Activated T-helper 9 cell treated with anti-CD3 and anti-CD28 coated beads, Interleukin-2, amount 50 U/mL, for 16 hours (primary cell): ENCODE data around the gene PPIP5K1.
"Not testable (repeated sequence)": the region's sequence is repeated elsewhere in the genome, so short reads cannot be mapped to it uniquely, and the experiment has no call there.

Source experiments
- DNase-seq: peaks from one replicate; pipeline ENCODE4 v3.0.0-alpha.2; 2020; ENCODE audit warnings: low read depth

Gene PPIP5K1

DNA sequence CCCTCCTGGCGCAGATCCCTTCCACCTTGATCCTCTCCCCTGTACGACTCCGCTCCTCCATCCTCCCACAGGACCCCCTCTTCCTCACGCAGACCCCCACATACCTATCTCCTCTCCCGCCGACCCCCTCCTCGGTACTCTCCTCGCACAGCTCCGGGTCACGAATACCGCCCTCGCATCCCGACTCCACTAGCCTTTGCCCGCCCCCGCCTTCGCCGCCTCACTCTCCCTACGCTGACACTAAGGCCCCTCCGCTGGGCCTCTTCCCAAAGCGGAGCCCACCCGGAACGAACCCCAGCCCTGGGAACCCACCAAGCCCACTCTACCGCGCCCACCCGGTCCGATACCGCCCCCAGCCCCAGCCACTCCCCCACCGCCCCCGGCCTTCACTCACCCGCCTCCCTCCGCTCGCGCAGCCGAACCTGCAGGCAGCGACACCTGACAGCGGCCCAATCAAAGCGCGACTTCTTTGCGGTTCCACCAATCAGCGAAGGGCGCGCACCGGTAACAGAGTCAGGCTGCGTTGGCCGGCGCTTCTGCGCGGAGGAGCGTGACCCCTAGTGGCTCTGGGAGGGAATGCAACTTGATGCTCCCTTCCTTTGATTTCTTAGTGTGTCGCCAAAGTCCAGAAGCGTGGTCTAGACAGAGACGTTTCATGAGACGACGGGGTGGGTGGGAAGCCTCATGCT, at the start of gene PPIP5K1:
TSS of gene PPIP5K1 (minus strand) at position 431 of the 689 bp plus-strand sequence. CDS start 5,704 bp downstream, outside the sequence.
- not testable (repeated sequence) for DNase-seq

- not testable (repeated sequence) for DNase-seq
These were observed 48.6 kb upstream of the PPIP5K1 start for GRCh38 chr15:43638464-43639204.

DNA sequence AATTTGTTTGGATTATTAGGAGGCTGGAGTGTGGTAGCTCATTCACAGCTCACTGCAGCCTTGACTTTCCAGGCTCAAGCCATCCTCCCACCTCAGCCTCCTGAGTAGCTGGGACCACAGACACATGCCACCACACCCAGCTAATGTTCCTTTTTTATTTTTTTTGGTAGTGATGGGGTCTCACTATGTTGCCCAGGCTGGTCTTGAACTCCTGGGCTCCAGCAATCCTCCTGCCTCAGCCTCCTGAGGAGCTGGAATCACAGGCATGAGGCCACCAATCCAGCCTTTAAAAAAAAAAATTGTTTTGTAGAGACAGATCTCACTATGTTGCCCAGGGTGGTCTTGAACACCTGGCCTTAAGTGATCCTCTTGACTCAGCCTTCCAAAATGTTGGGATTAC, 36.9 kb upstream of the PPIP5K1 start:
- not testable (repeated sequence) for DNase-seq

- DNase-seq = no peak
These were observed 35.1 kb upstream of the PPIP5K1 start for GRCh38 chr15:43625106-43625505.

DNA sequence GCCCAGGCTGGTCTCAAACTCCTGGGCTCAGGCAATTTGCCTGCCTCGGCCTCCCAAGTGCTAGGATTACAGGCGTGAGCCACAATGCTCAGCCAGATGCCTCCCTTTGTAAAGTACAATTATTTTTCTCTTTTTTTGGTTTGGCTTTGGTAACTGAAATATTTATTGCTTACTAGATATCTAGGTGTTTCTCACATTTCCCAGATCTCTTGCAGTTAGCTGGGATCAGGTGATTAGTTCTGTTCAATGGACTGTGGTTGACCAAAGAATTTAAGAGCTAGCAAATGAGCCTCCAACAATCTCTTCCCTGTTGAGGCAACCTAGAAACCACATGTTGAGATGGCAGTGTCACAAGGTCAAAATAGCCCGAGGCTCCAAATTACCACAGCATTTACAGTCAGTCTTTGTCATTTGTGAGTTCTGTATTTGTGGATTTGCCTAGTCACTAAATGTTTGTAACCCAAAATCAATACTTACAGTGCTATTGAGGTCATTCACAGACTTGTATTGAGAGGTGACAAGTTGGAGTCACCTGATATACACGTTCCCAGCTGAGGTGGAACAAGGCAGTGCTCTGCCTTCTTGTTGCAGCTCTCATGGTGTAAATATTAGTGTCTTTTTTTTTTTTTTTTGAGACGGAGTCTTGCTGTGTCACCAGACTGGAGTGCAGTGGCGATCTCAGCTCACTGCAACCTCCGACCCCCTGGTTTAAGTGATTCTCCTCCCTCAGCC, 32.2 kb upstream of the PPIP5K1 start:
- DNase-seq = not testable (repeated sequence)

GRCh38 chr15:43618700-43619099, 28.7 kb upstream of the PPIP5K1 start, which contains the start of gene STRC:
TSS of gene STRC (minus strand) at chr15:43618800. CDS start at chr15:43618722, 78 bp downstream.
- not testable (repeated sequence) for DNase-seq

GRCh38 chr15:43617750-43618149, 27.7 kb upstream of the PPIP5K1 start:
- DNase-seq = not testable (repeated sequence)

DNA sequence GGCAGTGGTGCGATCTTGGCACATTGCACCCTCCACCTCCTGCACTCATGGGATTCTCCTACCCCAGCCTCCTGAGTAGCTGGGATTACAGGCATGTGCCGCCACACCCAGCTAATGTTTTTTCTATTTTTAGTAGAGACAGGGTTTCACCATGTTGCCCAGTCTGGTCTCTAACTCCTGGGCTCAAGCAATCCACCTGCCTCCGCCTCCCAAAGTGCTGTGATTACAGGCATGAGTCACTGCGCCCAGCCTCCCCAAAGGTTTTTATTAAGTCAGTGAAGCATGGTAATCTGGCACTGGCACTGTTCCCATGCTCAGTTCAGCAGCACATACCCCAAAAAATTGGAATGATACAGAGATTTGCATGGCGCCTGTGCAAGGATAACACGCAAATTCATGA, 12.2 kb upstream of the PPIP5K1 start:
- not testable (repeated sequence) for DNase-seq

GRCh38 chr15:43600200-43600599, 10.2 kb upstream of the PPIP5K1 start:
- DNase-seq = not testable (repeated sequence)

DNA sequence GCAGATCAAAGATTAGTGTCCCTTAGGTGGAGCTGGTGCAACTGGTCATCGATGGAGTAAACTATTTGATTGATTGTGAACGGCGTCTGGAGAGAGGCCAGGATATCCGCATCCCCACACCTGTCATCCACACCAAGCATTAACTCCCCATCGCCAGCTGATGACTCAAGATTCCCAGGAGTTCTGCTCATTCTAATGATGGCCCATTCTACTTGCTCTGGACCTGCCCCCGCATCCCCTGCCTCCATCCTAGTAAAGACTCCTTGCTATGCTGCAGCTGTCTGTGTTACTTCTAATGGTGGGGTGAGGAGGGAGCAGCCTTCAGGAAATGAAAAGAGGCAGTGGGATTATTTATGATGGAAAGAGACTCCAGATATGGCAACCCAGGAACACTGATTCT, 9.1 kb upstream of the PPIP5K1 start:
- DNase-seq = not testable (repeated sequence)

- not testable (repeated sequence) for DNase-seq
These were observed 3.6 kb upstream of the PPIP5K1 start, which contains the start of gene CKMT1B for GRCh38 chr15:43593328-43594190. TSS of gene CKMT1B (plus strand) at chr15:43594027. CDS start at chr15:43594219, 192 bp downstream.

- not testable (repeated sequence) for DNase-seq
These were observed 2.8 kb upstream of the PPIP5K1 start for GRCh38 chr15:43592841-43593240.

DNA sequence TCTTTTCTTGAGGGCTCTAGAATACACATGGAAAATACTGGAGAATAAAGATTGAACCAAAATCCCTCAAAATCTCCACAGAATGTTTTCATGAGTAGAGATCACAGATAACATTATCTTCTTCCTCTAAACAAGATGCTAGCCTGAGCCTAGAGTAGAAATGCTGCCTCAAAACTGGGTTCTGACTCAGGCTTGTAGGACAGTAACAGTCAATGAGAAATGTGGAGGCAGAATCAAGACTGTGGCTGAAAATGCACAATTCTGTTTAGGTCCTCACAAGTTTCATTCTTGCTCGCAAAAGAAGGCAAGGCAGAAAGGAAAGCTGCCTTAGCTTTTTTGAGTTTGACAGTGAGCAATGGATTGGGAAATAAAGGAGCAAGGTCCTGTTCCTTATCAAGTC, 15.4 kb downstream of the PPIP5K1 start:
- DNase-seq = not testable (repeated sequence)

DNA sequence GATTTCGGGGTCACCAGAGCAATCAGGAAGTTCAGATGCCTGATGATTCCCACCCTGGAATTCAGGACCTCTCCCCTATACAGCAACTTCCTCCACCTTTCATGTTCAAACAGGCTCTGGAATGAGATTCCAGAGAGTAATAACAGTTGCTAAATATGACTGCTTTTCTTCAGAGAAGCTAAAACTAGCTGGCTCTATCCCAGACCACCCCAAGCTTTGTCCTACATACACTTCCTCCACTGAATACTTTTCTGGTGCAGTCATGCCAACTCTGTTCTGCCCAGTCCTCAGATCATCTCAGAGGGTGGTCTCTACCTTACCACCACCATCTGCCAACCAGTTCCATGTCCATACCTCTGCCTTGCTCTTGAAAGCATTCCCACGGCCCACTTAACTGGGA, 23.4 kb downstream of the PPIP5K1 start:
- not testable (repeated sequence) for DNase-seq

GRCh38 chr15:43563793-43564192, 26.2 kb downstream of the PPIP5K1 start:
- not testable (repeated sequence) for DNase-seq

DNA sequence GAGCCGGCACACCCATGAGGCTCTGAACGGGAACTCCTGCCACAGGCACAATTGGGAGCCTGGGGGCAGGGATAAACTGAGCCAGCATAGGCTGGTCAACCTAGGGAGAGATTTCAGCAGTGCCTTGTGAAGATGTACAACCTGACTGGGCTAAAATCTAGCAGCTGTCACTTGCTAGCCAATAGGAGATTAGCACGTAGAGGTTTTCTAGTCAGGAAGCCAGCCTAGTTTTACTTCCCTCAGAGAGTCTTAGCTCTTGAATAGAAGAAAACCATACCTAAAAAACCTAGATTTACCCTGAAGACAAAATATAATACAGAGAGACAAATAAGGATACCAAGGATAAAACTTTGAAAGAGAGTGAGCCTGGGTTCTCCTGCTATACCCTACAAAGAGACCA, 27.3 kb downstream of the PPIP5K1 start:
- not testable (repeated sequence) for DNase-seq

GRCh38 chr15:43552986-43553385, 37.0 kb downstream of the PPIP5K1 start:
- no peak for DNase-seq

GRCh38 chr15:43552256-43552655, 37.8 kb downstream of the PPIP5K1 start:
- no peak for DNase-seq

GRCh38 chr15:43550527-43551363, 39.3 kb downstream of the PPIP5K1 start:
- no peak for DNase-seq

DNA sequence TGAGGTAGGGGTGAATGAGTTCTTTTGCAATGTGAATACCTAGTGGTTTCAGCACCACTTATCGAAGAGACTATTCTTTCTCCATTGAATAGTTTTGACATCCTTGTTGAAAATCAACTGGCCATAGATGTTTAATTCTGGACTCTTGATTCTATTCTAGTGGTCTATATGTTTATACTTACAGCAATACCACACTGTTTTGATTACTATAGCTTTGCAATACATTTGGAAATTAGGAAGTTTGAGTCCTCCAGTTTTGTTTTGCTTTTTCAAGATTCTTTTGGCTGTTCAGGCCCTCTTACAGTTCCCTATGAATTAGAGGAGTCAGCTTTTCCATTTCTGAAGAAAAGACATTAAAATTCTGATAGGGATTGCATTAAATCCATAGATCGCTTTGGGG, 42.5 kb downstream of the PPIP5K1 start:
- DNase-seq = no peak
